MM.1S (cell line): ENCODE data around the gene RAB31.

Experiments
- CTCF ChIP-seq: fragments of 300-600 bp; sonication (generic); IDR thresholded peaks from 2 replicates; pipeline ENCODE4 v1.5.1; 2016; ENCODE audit warnings: antibody characterized with exemption, low read length, mixed read lengths
- EZH2phosphoT487 ChIP-seq: fragments of 300-600 bp; sonication (generic); IDR thresholded peaks from 2 replicates; pipeline ENCODE4 v1.6.1; 2018; ENCODE audit warnings: antibody characterized with exemption, low read length

- no peak for TF ChIP-seq CTCF
- no peak for TF ChIP-seq EZH2phosphoT487
Observed at GRCh38 chr18:9684881-9685614, 23.1 kb upstream of the RAB31 start.
